K562 (cell line): ENCODE data around the gene MYO18A. TPM values are rescaled to one million over a fixed set of nuclear protein-coding genes. Genes with fewer than 3 reads are reported as not detected.

Experiments used
- ATAC-seq: fragments of 200-7000 bp; cut with Tn5 transposase; 3 replicates; pipeline ENCODE4 v1.9.1; 2020; ENCODE audit warnings: moderate library complexity
- BruUV-seq: library from RNA; stranded (reverse); fragments of 400-500 nt; replicated peaks from 2 replicates; lab custom pipeline; 2021; lab: Mats Ljungman, UMichigan
- CTCF ChIA-PET: fragments of 300-600 bp; formaldehyde crosslinking; extraction: SDS; loops from one replicate; lab custom pipeline; 2021; ENCODE audit warnings: low intra/inter-chr PET ratio; lab: Yijun Ruan, JAX
- POLR2A ChIA-PET: fragments of 300-600, 350-650 bp; sonication (Branson Sonifier 250); formaldehyde crosslinking; extraction: SDS; loops from one replicate; lab custom pipeline; 2021; ENCODE audit warnings: antibody characterized with exemption, inconsistent platforms; lab: Yijun Ruan, JAX
- DNase-seq, 4 experiments: peaks; one replicate each; pipeline versions ENCODE4 v3.0.0 to v3.0.0-alpha.2; 2011 to 2018; ENCODE audit warnings: low spot score in 3 of 4, mixed read lengths in 3 of 4; ENCODE audit errors: extremely low read depth in 1 of 4
- FAIRE-seq: peaks from 2 replicates; lab custom pipeline; 2011; peaks lifted over from hg19 to GRCh38; lab: Jason Lieb, UNC
- H2AFZ ChIP-seq: 2 replicates; pipeline ENCODE4 v1.6.0; 2011; ENCODE audit warnings: low read depth, low read length, control low read depth, inconsistent platforms
- H3K27ac ChIP-seq: fragments of 200-600 bp; 3 replicates; pipeline ENCODE4 v1.8.0; 2011; ENCODE audit warnings: low read depth, mild to moderate bottlenecking, control low read depth, inconsistent platforms, low read length, moderate library complexity, mixed read lengths; ENCODE audit errors: extremely low read depth
- H3K27me3 ChIP-seq, 2 experiments: fragments of 300-600 bp in 1 of 2; 2 replicates in 1 of 2; 3 replicates in 1 of 2; pipeline versions ENCODE4 v1.6.0 to v1.8.0; 2011; ENCODE audit warnings: inconsistent platforms in 2 of 2, low read length in 2 of 2, mild to moderate bottlenecking in 1 of 2, mixed read lengths in 1 of 2, moderate library complexity in 1 of 2; ENCODE audit not compliant: control insufficient read depth in 2 of 2, insufficient read depth in 2 of 2
- H3K36me3 ChIP-seq: fragments of 300-600 bp; 3 replicates; pipeline ENCODE4 v1.8.0; 2011; ENCODE audit warnings: mild to moderate bottlenecking, low read length, inconsistent platforms; ENCODE audit not compliant: control insufficient read depth, insufficient read depth
- H3K4me1 ChIP-seq, 2 experiments: fragments of 200-600 bp in 1 of 2; replicated peaks in 1 of 2; 2 replicates in 1 of 2; 3 replicates in 1 of 2; pipeline versions ENCODE4 v1.5.1 to v1.8.0; 2011; ENCODE audit warnings: inconsistent platforms in 2 of 2, low read length in 2 of 2, mild to moderate bottlenecking in 1 of 2, mixed read lengths in 1 of 2, moderate library complexity in 1 of 2; ENCODE audit not compliant: control insufficient read depth in 2 of 2, insufficient read depth in 2 of 2
- H3K4me2 ChIP-seq: 2 replicates; pipeline ENCODE4 v1.6.1; 2011; ENCODE audit warnings: low read length, control low read depth, inconsistent platforms, mixed read lengths; ENCODE audit not compliant: insufficient read depth
- H3K4me3 ChIP-seq: fragments of 200-600 bp; sonication (generic), shearing (Covaris generic); 2 replicates; pipeline ENCODE4 v1.5.1; 2016; ENCODE audit warnings: control low read depth, inconsistent platforms
- H3K79me2 ChIP-seq: fragments of 200-600 bp; 3 replicates; pipeline ENCODE4 v1.8.0; 2011; ENCODE audit warnings: low read length, inconsistent platforms; ENCODE audit not compliant: control insufficient read depth, insufficient read depth
- H3K9ac ChIP-seq, 2 experiments: 2 replicates each; pipeline versions ENCODE4 v1.6.0 to v1.6.1; 2011; ENCODE audit warnings: low read depth in 2 of 2, low read length in 2 of 2, control low read depth in 1 of 2, inconsistent platforms in 1 of 2, mild to moderate bottlenecking in 1 of 2, mixed read lengths in 1 of 2; ENCODE audit not compliant: insufficient read depth in 1 of 2
- H3K9me1 ChIP-seq: one replicate; pipeline ENCODE4 v1.6.0; 2011; ENCODE audit warnings: inconsistent platforms, mild to moderate bottlenecking, low read length, moderate library complexity; ENCODE audit not compliant: control insufficient read depth, insufficient read depth
- H3K9me3 ChIP-seq: replicated peaks from 2 replicates; pipeline ENCODE4 v1.5.1; 2011; ENCODE audit warnings: low read depth, low read length, inconsistent platforms; ENCODE audit not compliant: control insufficient read depth, insufficient read depth
- H4K20me1 ChIP-seq: replicated peaks from 2 replicates; pipeline ENCODE4 v1.6.1; 2011; ENCODE audit warnings: low read length, inconsistent platforms, mixed read lengths; ENCODE audit not compliant: control insufficient read depth, insufficient read depth
- ILK ChIP-seq: fragments of 450-650 bp; IDR thresholded peaks from 2 replicates; pipeline ENCODE4 v1.6.1; 2016; ENCODE audit warnings: missing genetic modification characterization, low read depth, mild to moderate bottlenecking, missing compliant biosample characterization, moderate library complexity, borderline replicate concordance
- WGBS: fragments of 100-300 bp; shearing (Covaris generic); methylation state at CpG from one replicate; pipeline ENCODE4 v1.1.6; 2016; ENCODE audit warnings: low coverage, mixed read lengths; ENCODE audit not compliant: insufficient coverage; ENCODE audit errors: missing lambda C conversion rate; 5-methylcytosine and 5-hydroxymethylcytosine counted together
- in situ Hi-C: fragments of 300-500 bp; cut with MboI; formaldehyde crosslinking; loops from 4 replicates; pipeline ENCODE4 v1.15.0; 2018; ENCODE audit warnings: inconsistent platforms, mixed read lengths
- intact Hi-C: fragments of 100-400 bp; cut with micrococcal nuclease; formaldehyde crosslinking; loops from 2 replicates; pipeline ENCODE4 v1.14.2; 2022
- polyA plus RNA-seq, 8 experiments: library from polyadenylated mRNA; depleted of rRNA in 4 of 8; stranded (reverse) in 5 of 8; unstranded in 3 of 8; fragments of >200 nt; fragmentation: Nextera tagmentation in 2 of 8; fragmentation: Illumina TruSeq in 1 of 8; extraction: Ambion mirVana in 2 of 8; extraction: Trizol in 1 of 8; gene quantifications; 2 replicates each; pipeline versions ENCODE4 v1.2.1 to v1.2.3, GENCODE V29; 2011 to 2014; ENCODE audit warnings: inconsistent platforms in 1 of 8, missing spikeins in 1 of 8
- total RNA-seq, 7 experiments: library from RNA; depleted of rRNA in 6 of 7; stranded (reverse); fragments of >200 nt in 6 of 7; fragmentation: Illumina TruSeq in 2 of 7; extraction: Trizol in 2 of 7; gene quantifications; 2 replicates each; pipeline versions ENCODE4 v1.2.1 to v1.2.3, GENCODE V29; 2011 to 2021; ENCODE audit warnings: low replicate concordance in 1 of 7
- TF ChIP-seq, protein P1 (sequence below): sonication (generic); formaldehyde crosslinking; IDR thresholded peaks from 2 replicates; pipeline ENCODE4 v1.8.1; 2023; ENCODE audit warnings: mild to moderate bottlenecking, missing genetic modification reagents

MYO18A gene
- total and polyA plus RNA-seq, 9 of the 15 experiments (the other 6 are each of a cell fraction or from before 2014, with no cell fraction given), result 2.5 to 65.4 (median 17.1) TPM

DNA sequence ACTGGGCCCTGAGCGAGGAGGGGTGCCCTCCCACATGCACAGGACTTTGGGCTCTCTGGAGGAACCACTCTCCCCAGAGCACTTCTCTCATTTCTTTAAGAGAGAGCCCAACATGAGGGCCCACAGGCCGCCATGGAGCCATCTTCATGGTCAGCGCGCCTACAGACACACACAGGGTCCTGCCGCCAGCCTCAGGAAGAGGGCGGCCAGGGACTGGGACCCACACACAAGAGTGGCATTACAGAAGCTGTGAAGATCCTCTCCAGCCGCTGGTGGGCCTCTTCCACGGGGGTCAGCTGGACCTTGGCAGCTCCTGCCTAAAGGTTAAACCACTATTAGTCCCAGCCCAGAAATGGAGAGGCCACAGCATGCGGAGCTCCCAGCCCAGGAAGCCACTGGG, 54.5 kb downstream of the MYO18A start:
- Histone ChIP-seq H3K9ac (peak overlapping the region; percentile 14 to 84; a peak in 2 of 4 replicates), H4K20me1 (peaks cover 24% of the 10 kb centered on the region), H3K9me3 (no peaks in the 10 kb centered on the region), H3K4me2 (no peak overlapping the region), H3K9me1 (peaks cover 7% of the 10 kb centered on the region), H3K27me3 (no peaks in the 10 kb centered on the region), H3K36me3 (peaks cover 26% of the 10 kb centered on the region; the same call in 1 of the 3 replicates), H3K4me3 (no peak overlapping the region), H3K27ac (no peak overlapping the region), H3K79me2 (peaks cover 25% of the 10 kb centered on the region), H2AFZ (no peak overlapping the region), H3K4me1 (peaks cover 23 to 44% of the 10 kb centered on the region in 2 experiments)
- CTCF ChIA-PET, result interaction anchor here (0.5 to 1.0 kb wide), 3 partner anchors 18 to 490 kb away, joined by 3 to 5 read pairs (median 3); no protein-coding TSS in a partner anchor
- DNase-seq (no peak), FAIRE-seq (no peak), ATAC-seq (no peak)
- TF ChIP-seq, protein P1, sequence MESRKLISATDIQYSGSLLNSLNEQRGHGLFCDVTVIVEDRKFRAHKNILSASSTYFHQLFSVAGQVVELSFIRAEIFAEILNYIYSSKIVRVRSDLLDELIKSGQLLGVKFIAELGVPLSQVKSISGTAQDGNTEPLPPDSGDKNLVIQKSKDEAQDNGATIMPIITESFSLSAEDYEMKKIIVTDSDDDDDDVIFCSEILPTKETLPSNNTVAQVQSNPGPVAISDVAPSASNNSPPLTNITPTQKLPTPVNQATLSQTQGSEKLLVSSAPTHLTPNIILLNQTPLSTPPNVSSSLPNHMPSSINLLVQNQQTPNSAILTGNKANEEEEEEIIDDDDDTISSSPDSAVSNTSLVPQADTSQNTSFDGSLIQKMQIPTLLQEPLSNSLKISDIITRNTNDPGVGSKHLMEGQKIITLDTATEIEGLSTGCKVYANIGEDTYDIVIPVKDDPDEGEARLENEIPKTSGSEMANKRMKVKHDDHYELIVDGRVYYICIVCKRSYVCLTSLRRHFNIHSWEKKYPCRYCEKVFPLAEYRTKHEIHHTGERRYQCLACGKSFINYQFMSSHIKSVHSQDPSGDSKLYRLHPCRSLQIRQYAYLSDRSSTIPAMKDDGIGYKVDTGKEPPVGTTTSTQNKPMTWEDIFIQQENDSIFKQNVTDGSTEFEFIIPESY, result peak; percentile 58
- TF ChIP-seq ILK (tag), result no peak
- POLR2A ChIA-PET, result interaction anchor here (0.6 to 2.0 kb wide), 4 partner anchors 12 to 211 kb away, joined by 3 to 8 read pairs (median 4); partner anchors contain the start of gene NUFIP2
- 87% methylated on average over 9 of the region's 9 CpGs for WGBS
- in situ Hi-C loops (no loop called here), intact Hi-C loops (no loop called here)
- no TSS peak for BruUV-seq
